ENCODE data around the gene ZBTB7A.

Gene ZBTB7A

DNA sequence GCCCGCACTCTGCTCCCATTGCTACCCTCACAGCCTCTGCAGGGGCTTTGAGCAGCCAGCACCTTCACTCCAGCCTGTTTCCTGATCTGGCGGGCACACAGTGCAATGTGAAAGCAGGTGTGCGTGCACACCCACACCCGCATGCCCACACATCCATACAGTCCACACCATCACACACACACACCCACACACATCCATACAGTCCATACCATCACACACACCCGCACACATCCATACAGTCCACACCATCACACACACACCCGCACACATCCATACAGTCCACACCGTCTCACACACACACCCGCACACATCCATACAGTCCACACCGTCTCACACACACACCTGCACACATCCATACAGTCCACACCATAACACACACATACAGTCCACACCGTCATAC, 31.1 kb downstream of the ZBTB7A start:
- DNase-seq = no peak

DNA sequence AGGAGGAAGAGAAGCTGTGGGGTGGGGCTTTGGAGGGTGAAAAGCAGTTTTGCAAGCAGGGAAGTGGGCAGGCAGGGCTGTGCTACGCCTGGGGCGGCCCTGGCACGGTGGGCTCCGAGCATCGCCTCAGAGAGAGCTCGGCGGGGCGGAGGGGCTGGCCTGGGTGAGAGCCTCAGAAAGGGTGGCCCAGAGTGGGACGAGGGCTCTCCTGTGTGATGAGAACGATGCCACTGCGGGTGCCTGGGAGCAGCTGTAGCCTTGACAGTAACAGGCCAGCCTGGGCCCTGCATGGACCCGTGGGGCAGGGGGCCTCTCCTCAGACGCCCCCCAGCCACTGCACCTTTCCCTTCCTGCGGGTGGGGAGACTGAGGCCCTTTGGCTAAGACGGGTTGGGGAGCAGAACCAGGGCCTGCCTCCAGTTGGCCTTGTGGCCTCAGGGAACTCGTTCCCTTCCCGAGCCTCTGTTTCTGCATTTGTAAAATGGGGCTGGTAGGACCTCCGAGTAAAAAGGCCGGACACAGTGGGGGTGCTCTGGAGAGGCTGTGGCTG, 31.6 kb downstream of the ZBTB7A start:
- DNase-seq = no peak

GRCh38 chr19:4034048-4035017, 32.4 kb downstream of the ZBTB7A start:
- DNase-seq = no peak

DNA sequence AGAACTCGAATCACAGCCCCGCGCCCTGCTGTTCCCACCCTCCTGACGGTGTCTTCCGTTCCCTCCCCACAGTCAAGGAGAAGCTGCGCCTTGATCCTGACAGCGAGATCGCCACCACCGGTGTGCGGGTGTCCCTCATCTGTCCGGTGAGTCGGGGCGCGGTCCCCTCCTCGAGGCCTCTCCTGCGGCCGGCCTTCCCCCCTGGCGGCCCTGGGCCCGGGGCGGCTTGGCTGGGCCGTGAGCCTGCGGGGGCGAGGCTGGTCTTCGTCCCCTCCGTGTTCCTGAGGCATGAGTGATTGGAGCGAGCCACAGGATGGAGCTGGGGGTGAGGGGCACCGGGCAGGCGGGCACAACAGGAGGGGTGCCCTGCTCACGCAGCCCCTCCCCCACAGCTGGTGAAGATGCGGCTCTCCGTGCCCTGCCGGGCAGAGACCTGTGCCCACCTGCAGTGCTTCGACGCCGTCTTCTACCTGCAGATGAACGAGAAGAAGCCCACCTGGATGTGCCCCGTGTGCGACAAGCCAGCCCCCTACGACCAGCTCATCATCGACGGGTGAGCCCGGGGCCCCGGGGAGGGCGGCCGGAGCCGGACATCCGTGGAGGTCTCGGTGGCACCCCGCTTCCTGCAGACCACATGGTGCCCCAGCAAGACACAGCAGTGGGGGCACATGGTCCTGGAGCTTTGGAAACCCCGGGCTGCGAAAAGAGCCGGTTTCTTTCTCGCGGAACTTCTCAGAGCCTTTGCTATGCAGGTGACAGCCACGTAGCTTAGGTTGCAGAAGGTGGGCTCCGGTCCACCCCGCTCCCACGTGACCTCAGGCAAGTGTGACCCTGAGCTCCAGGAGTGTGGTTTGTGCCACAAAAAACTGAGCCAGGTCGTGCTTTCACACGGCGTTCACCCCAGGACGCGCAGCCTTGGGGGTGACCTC, 33.4 kb downstream of the ZBTB7A start:
- DNase-seq = no peak

- peak; percentile 32 for DNase-seq
These were observed 34.3 kb downstream of the ZBTB7A start for GRCh38 chr19:4032436-4032835.

- DNase-seq = no peak
These were observed 35.3 kb downstream of the ZBTB7A start for GRCh38 chr19:4031420-4031819.

GRCh38 chr19:4030981-4031380, 35.7 kb downstream of the ZBTB7A start:
- no peak for DNase-seq

DNA sequence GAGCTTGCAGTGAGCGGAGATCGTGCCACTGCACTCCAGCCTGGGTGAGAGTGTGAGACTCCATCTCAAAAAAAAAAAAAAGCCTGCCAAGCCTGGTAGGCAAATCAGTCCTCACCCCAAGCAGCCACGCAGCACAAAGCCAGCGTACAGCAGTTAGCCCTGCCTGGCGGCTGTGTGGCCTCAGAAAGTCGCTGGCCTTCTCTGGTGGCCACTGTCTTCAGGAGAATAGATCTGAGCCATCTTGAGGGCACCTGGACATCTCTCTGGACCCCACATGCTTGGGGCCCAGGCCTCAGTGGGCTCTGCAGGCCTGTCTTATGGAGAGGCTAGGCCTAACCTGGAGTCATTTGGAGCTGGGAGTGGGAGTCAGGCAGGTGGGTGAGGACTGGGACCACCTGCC, 36.1 kb downstream of the ZBTB7A start:
- DNase-seq = no peak

DNA sequence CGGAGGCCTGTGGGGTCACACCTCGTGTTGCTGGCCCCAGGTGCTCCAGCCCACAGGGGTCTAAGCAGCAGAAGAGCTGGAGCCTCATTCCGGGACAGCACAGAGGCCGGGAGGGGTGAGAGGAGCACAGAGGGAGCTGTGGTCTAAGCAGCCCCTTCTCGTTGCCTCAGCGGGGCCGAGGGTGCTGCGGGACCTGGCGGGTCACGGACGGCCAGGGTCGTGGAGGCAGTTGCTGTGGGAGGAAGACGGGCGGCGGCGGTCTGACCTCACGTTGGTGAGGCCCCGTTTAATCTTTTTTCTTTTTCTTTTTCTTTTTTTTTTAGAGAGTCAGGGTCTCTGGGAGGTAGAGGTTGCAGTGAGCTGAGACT, 37.5 kb downstream of the ZBTB7A start:
- no peak for DNase-seq

- DNase-seq = no peak
These were observed 38.1 kb downstream of the ZBTB7A start for GRCh38 chr19:4028334-4029246.

GRCh38 chr19:4027146-4027545, 39.6 kb downstream of the ZBTB7A start:
- no peak for DNase-seq

- DNase-seq = no peak
These were observed 41.4 kb downstream of the ZBTB7A start for GRCh38 chr19:4025317-4025716.

GRCh38 chr19:4023600-4024398, 42.9 kb downstream of the ZBTB7A start:
- DNase-seq = no peak

DNA sequence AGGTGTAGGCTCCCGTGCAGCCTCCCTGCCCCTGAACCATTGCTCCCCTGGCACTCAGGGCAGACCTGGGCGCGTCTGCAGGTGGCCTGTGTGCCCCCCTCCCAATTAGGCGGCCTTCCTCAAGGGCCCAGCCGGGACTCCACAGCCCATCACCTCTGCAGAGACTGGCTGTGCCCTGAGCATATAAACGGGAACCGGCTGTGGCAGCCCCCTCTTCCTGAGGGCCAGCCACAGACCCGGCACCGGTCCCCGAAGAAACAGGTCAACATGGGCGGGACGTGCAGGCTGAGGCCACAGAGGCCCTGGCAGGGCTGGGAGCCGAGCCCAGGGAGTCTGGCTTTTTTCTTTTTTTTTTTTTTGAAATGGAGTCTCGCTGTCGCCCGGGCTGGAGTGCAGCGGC, 47.1 kb downstream of the ZBTB7A start:
- no peak for DNase-seq

DNA sequence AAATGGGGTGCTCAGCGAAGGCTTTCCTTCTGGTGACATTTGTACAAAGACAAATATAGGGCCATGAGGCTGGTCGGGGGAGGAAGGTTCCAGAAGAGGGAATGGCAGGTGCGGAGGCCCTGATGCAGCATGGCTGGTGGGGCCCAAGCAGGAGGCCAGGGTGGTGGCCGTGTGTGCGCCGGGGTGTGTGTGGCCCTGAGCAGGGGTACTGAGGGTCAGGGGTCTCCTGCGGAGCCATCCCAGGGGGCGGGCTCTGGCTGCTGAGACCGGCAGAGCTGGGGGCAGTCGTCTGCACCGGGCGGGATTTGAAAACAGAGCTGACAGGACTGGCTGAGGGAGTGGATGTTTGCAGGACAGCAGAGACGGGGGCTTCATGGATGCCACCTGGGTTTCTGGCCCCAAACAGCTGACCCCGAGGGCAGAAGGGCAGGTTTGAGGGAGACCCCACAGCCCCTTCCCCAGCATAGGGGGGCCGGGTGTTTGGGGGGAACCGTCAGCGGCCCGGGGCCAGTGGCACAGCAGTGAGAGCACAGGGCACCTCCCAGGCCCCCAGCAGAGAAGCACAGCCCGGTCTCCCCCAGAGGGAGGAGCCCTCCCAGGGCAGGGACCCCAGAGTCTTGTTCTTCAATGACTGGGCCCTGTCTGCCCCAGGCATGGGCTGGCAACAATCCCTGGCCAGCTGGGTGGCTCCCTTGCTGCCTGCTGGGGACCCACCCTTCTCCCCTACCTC, 47.8 kb downstream of the ZBTB7A start:
- no peak for DNase-seq

DNA sequence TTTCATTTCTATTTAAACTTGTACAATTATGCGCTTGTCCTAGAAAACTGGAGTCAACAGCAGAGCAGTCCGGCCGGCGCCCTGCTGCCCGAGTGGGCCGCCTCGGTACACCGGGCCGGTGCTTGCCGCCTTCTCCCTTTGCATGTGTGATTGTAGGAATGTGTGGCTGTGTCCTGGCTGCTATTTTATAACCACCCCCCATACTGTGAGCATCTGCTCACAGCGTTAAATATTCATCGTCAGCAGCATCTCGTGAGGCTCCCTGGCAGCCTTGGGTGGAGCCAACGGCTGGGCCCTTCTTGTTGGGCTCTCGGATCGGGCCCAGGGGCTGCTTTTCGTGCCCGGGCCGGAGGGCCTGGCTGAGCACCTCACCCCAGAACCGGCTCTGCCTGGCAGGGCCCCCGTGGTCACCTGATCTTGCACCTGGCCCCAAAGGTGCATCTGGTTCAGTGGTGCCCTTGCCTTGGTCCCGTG, 48.5 kb downstream of the ZBTB7A start:
- no peak for DNase-seq

- DNase-seq = no peak
These were observed 49.6 kb downstream of the ZBTB7A start for GRCh38 chr19:4016903-4017638.

DNA sequence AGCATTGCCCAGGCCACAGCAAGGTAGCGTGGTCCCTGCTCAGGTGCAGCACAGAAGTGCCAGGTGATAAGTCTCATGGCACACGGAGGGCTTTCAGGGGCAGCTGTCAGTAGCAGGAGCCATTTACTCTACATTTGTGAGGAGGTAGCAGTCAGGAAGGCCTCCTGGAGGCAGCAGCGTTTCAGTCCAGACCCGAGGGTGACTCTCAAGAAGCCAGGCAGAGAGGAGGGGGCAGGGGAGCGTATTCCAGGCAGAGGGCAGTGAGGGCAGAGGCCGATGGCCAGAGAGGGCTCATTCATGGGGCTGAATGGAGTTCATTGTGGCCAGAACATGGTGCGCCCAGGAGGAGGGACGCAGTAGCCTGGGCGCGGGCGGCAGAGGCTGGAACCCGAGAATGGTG, 50.2 kb downstream of the ZBTB7A start:
- DNase-seq = no peak

- no peak for DNase-seq
These were observed 50.8 kb downstream of the ZBTB7A start for GRCh38 chr19:4015705-4016402.

Measured in fibroblast of skin of scalp (primary cell).